Endodermal cell (in vitro differentiated cells): ENCODE data around the gene GNS. TPM values are rescaled to one million over a fixed set of nuclear protein-coding genes. Genes with fewer than 3 reads are reported as not detected.

Experiments
- DNase-seq: peaks from one replicate; pipeline ENCODE4 v3.0.0-alpha.2; 2017
- H3K27ac ChIP-seq: 2 replicates; pipeline ENCODE4 v1.5.1; 2013; ENCODE audit warnings: mild to moderate bottlenecking, low read depth, low read length, moderate library complexity
- H3K27me3 ChIP-seq: 2 replicates; pipeline ENCODE4 v1.6.1; 2013; ENCODE audit warnings: mild to moderate bottlenecking, low read length, moderate library complexity; ENCODE audit not compliant: insufficient read depth, control insufficient read depth, poor library complexity, severe bottlenecking
- H3K36me3 ChIP-seq: 2 replicates; pipeline ENCODE4 v1.7.0; 2013; ENCODE audit warnings: mild to moderate bottlenecking, low read length, moderate library complexity; ENCODE audit not compliant: control insufficient read depth, insufficient read depth
- H3K4me1 ChIP-seq: one replicate; pipeline ENCODE4 v1.7.0; 2013; ENCODE audit warnings: low read length; ENCODE audit not compliant: control insufficient read depth, insufficient read depth
- H3K4me3 ChIP-seq: 2 replicates; pipeline ENCODE4 v1.5.1; 2013; ENCODE audit warnings: mild to moderate bottlenecking, low read length, moderate library complexity
- H3K9ac ChIP-seq: 2 replicates; pipeline ENCODE4 v1.6.1; 2013; ENCODE audit warnings: mild to moderate bottlenecking, low read length, moderate library complexity; ENCODE audit not compliant: poor library complexity, severe bottlenecking; ENCODE audit errors: extremely low read depth
- H3K9me3 ChIP-seq: 2 replicates; pipeline ENCODE4 v1.6.1; 2013; ENCODE audit warnings: mild to moderate bottlenecking, low read length, moderate library complexity; ENCODE audit not compliant: control insufficient read depth
- H3K27ac Mint-ChIP-seq: 2 replicates; pipeline ENCODE4 v1.8.0; 2020; ENCODE audit warnings: mixed read lengths
- H3K27me3 Mint-ChIP-seq: 2 replicates; pipeline ENCODE4 v1.8.0; 2021; ENCODE audit warnings: mild to moderate bottlenecking, mixed read lengths; ENCODE audit not compliant: insufficient read depth
- H3K36me3 Mint-ChIP-seq: 2 replicates; pipeline ENCODE4 v1.8.0; 2020; ENCODE audit warnings: low read depth, mixed read lengths
- H3K4me1 Mint-ChIP-seq: 2 replicates; pipeline ENCODE4 v1.8.0; 2020; ENCODE audit warnings: mixed read lengths
- H3K4me3 Mint-ChIP-seq: 2 replicates; pipeline ENCODE4 v1.8.0; 2020; ENCODE audit warnings: mild to moderate bottlenecking, moderate library complexity, mixed read lengths
- H3K9me3 Mint-ChIP-seq: 2 replicates; pipeline ENCODE4 v1.8.0; 2020; ENCODE audit warnings: mild to moderate bottlenecking, mixed read lengths
- WGBS, 2 experiments: methylation state at CpG; one replicate each; pipeline versions ENCODE4 v1.1.5 to v1.1.7; 2013; ENCODE audit warnings: missing lambda C conversion rate in 2 of 2, mixed read lengths in 1 of 2; ENCODE audit not compliant: insufficient coverage in 1 of 2, insufficient read length in 1 of 2; 5-methylcytosine and 5-hydroxymethylcytosine counted together
- total RNA-seq, 2 donors: library from RNA; stranded (reverse); fragmentation: NEBNext Ultra II Directional in 1 of 2; extraction: Animal tissue kit (Norgen Biotek cat#: 25700) in 1 of 2; gene quantifications; 2 replicates in 1 of 2; 3 replicates in 1 of 2; pipeline ENCODE4 v1.2.1, GENCODE V29; 2021
- TF ChIP-seq, protein P1 (sequence below): fragments of 200-600 bp; sonication (generic); conservative IDR thresholded peaks from 2 replicates; pipeline ENCODE4 v1.5.0; 2021; ENCODE audit warnings: antibody characterized with exemption, mild to moderate bottlenecking

Gene GNS
- total RNA-seq, 2 donors from 2014 or later, result 46.4 to 48.1 TPM

DNA sequence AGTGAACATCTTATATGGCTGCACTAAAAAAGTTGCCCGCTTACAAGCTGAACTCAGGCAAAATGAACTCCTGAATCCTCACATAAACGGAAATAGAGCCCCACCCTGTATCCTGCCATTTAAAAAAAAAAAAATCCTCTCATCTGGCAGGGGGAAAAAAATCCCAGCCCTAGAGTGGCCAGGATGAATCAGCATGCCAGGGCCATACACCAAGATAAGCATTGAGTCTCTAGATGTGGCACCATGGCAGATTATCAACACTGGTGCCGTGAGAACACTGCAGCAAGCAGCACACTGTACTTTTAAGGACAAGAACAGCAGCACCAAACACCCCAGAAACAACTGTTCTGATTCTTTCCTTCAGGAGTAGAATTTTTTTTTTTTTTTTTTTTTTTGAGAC, 83.4 kb downstream of the GNS start:
- H3K4me1 Mint-ChIP-seq, result peaks cover 54% of the 10 kb centered on the region
- peaks cover 25% of the 10 kb centered on the region for H3K4me1 ChIP-seq
- no peak overlapping the region for H3K4me3 ChIP-seq
- H3K9me3 ChIP-seq, result no peaks in the 10 kb centered on the region
- H3K4me3 Mint-ChIP-seq, result no peak overlapping the region
- TF ChIP-seq, protein P1, sequence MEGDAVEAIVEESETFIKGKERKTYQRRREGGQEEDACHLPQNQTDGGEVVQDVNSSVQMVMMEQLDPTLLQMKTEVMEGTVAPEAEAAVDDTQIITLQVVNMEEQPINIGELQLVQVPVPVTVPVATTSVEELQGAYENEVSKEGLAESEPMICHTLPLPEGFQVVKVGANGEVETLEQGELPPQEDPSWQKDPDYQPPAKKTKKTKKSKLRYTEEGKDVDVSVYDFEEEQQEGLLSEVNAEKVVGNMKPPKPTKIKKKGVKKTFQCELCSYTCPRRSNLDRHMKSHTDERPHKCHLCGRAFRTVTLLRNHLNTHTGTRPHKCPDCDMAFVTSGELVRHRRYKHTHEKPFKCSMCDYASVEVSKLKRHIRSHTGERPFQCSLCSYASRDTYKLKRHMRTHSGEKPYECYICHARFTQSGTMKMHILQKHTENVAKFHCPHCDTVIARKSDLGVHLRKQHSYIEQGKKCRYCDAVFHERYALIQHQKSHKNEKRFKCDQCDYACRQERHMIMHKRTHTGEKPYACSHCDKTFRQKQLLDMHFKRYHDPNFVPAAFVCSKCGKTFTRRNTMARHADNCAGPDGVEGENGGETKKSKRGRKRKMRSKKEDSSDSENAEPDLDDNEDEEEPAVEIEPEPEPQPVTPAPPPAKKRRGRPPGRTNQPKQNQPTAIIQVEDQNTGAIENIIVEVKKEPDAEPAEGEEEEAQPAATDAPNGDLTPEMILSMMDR, result no peak
- H3K36me3 Mint-ChIP-seq, result no peaks in the 10 kb centered on the region
- no peak for DNase-seq
- WGBS, 2 experiments, result 93 to 100% methylated on average over 2 to 3 of the region's 3 CpGs
- no peak overlapping the region for H3K9ac ChIP-seq
- H3K27me3 Mint-ChIP-seq, result no peaks in the 10 kb centered on the region
- peak overlapping the region; percentile 64 for H3K27ac Mint-ChIP-seq
- H3K9me3 Mint-ChIP-seq, result no peaks in the 10 kb centered on the region
- no peaks in the 10 kb centered on the region for H3K36me3 ChIP-seq
- no peak overlapping the region for H3K27ac ChIP-seq
- no peaks in the 10 kb centered on the region for H3K27me3 ChIP-seq

DNA sequence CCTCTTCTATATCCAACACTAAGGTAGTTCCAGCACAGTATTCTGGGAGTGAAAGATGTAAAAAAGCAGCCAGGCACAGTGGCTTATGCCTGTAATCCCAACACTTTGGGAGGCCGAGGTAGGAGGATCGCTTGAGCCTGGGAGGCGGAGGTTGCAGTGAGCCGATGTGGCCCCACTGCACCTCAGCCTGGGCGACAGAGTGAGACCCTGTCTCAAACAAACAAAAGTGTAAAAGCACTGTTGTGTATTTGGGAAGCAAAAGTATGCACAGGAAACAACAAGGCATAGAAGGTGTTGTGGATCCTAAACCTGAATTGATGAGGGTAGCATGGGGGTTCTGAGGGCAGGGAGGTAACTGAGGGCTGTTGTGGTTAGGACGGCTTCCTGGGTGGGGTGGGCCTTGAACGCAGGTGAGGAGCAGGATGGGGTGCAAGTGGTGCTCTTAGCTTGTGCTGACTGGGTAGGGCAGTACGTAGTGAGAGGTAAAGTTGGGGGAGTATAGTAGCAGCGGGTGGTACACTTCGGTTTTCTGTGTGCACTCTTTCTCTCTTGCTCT, 84.8 kb downstream of the GNS start:
- Mint-ChIP-seq H3K4me3 (no peak overlapping the region), H3K9me3 (no peaks in the 10 kb centered on the region), H3K36me3 (no peaks in the 10 kb centered on the region), H3K4me1 (peaks cover 67% of the 10 kb centered on the region), H3K27me3 (no peaks in the 10 kb centered on the region), H3K27ac (peak overlapping the region; percentile 88)
- H3K27ac ChIP-seq, result no peak overlapping the region
- no peaks in the 10 kb centered on the region for H3K36me3 ChIP-seq
- 95 to 96% methylated on average over 9 to 10 of the region's 10 CpGs for WGBS, 2 experiments
- peaks cover 32% of the 10 kb centered on the region for H3K4me1 ChIP-seq
- H3K27me3 ChIP-seq, result no peaks in the 10 kb centered on the region
- DNase-seq, result no peak
- TF ChIP-seq, protein P1, result no peak
- no peaks in the 10 kb centered on the region for H3K9me3 ChIP-seq
- no peak overlapping the region for H3K9ac ChIP-seq
- H3K4me3 ChIP-seq, result no peak overlapping the region

DNA sequence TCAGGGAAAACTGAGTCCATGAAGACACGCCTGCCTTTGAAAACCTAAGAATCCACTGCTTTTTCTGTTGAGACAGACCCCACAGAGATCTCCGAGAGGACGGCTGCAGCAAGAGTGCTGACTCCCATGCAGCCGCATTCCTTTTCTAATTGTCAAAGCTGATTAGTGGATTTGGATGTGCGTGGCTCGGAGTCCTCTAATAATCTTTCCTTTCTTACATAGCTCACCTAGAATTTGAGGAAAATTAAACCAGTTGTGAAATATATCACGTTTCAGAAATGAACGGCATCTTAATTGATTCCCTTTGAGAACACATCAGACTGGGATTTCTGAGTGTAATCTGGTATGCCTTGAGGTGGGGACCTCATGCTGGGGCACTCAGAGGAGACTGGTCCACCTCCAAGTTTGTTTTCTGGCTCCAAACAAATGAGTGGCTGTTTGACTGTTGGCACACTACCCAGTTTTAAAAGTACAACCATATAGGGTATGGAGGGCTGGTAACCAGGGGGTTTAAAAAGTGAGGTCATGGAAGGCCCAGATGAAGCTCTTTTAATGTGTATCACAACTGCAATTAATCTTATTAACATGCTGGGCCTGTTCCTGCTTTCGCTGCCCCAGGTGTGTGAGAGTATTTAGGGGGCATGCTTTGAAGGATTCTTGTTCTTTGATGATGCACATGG, 85.6 kb downstream of the GNS start:
- Histone ChIP-seq H3K4me1 (peaks cover 32% of the 10 kb centered on the region), H3K27ac (no peak overlapping the region), H3K9me3 (no peaks in the 10 kb centered on the region), H3K4me3 (no peak overlapping the region), H3K36me3 (no peaks in the 10 kb centered on the region), H3K27me3 (no peaks in the 10 kb centered on the region), H3K9ac (no peak overlapping the region)
- peak; percentile 73 for DNase-seq
- Mint-ChIP-seq H3K4me1 (peaks cover 74% of the 10 kb centered on the region), H3K4me3 (no peak overlapping the region), H3K27ac (peak overlapping the region; percentile 91), H3K27me3 (no peaks in the 10 kb centered on the region), H3K9me3 (no peaks in the 10 kb centered on the region), H3K36me3 (no peaks in the 10 kb centered on the region)
- TF ChIP-seq, protein P1, result no peak
- 65% methylated on average over 4 to 8 of the region's 9 CpGs for WGBS, 2 experiments
